Activated effector memory CD4-positive, alpha-beta T cell treated with anti-CD3 and anti-CD28 coated beads, Interleukin-2, amount 50 U/mL, for 16 hours (primary cell): ENCODE results near the gene FOXP3.
A peak's percentile ranks its signal among the peaks of the same experiment; 100 is the strongest.

ENCODE experiments used
- DNase-seq: peaks from one replicate; pipeline ENCODE4 v3.0.0-alpha.2; 2020

The FOXP3 gene

DNA sequence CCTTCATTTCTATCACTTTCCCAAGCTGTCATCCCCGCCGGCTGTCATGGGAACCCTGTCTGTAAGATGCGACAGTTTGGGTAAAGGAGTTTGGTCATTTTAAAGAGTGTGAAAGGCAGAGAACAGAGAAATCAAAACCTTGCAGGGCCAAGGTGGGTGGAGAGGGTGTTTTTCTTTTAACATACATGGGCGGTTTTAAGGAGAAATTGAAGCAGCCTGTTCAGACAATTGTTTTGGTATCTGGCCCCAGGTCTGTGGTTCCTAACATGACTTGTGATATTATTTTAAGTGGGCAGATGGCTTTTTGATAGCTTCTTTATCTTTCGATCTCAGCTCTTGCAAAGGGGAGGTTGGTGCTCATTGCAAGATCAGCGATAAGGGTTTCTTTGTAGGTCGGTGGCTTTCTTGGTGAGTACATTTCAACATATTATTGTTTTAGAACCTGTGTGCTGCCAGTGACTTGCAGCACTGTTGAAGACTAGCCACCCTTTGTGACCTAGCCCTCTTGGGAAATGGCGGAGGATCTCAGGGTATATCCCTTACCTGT lies 8.7 kb upstream of the FOXP3 start:
- peak; percentile 77 for DNase-seq

- peak; percentile 73 for DNase-seq
These were observed 7.9 kb upstream of the FOXP3 start for GRCh38 chrX:49272421-49272820.

DNA sequence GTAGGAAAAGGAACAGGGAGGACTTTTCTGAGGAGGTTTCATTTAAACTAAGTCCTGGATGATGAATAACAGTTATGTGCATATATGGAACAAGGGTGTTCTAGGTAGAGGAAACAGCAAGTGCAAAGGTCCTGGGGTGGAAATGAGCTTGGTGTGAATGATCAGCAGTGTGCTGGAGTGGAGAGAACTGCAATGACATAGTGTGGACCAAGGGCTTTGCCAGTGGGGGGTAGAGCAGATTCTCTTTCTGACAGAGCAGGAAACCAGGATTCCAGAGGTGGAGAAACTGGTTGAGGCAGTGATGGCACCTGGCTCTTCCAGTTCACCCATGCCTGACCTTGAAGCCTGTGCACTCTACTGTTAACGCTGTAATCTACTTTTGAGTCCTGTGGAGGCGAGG lies 6.8 kb upstream of the FOXP3 start:
- DNase-seq: peak; percentile 24

DNA sequence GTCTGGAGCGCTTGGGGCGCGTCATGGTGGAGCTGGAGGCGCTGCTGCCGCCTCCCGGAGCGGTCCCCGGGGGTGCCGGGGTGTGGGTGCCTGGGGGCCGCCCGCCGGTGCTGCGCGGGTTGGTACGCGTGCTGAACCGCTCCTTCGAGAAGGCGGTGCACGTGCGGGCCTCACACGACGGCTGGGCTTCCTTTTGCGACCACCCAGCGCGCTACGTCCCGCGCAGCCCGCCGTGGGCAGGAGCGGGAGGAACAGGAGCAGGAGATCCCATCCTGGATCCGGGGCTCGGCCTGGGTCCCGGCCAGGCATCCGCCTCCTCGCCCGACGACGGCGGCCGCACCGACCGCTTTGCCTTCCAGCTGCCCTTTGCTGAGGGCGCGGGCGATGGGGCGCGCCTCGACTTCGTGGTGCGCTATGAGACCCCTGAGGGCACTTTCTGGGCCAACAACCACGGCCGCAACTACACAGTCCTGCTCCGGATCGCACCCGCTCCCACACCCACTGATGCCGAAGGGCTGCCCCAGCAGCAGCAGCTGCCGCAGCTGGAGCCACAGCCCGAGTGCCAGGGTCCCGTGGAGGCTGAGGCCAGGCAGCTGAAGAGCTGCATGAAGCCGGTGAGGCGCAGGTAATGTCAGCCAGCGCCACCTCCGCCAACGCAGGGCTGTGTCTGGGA lies 5.9 kb upstream of the FOXP3 start:
- peak; percentile 62 for DNase-seq

DNA sequence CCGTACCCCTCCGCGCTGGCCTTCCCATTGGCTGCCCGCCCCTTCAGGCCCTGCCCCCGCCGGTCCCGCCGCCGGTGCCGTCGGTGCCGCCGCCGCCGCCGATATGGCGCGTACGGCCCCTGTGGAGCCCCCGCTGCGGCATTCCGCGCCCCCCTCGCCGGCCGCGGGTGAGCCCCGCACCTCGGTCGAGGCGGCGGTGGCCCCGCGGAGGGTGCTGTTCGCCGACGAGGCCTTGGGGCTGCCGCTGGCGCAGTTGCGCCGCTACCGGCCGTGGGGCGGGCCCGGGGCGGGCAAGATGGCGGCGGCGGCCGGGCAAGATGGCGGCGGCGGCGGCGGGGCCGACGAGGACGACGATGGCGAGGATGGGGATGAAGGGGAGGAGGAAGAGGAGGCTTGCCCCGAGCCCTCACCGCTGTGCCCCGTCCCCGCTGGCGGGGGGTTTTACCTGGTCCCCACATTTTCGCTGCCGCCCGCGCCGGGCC lies 5.3 kb upstream of the FOXP3 start, which contains the start of gene PPP1R3F:
PPP1R3F (plus strand) TSS at position 27 of the 482 bp plus-strand sequence; CDS start at position 104, 77 bp downstream.
- DNase-seq: no peak

GRCh38 chrX:49269010-49269766 lies 4.7 kb upstream of the FOXP3 start:
- DNase-seq: peak; percentile 98

GRCh38 chrX:49268702-49269009 lies 4.1 kb upstream of the FOXP3 start:
- DNase-seq: no peak

- no peak for DNase-seq
These were observed 2.3 kb upstream of the FOXP3 start for GRCh38 chrX:49266523-49267445.

DNA sequence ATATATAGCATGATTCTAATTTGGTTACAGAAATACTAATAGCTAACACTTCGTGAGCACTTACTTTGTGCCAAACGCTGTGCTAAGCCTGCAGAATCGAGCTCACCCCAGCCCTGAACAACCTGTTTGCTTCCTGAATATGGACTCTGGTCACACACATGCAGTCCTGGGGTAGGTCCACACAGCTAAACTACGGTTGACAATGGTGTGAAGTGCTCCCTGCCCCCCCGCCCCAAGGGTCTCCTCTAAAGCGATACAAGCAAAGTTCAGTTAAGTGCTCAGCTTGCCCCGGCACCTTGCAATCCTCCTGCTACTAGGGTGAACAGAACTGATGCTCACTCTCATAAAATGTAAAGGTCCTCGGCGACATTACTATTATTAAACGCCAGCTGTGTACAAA lies 879 bp downstream of the FOXP3 start:
- no peak for DNase-seq

DNA sequence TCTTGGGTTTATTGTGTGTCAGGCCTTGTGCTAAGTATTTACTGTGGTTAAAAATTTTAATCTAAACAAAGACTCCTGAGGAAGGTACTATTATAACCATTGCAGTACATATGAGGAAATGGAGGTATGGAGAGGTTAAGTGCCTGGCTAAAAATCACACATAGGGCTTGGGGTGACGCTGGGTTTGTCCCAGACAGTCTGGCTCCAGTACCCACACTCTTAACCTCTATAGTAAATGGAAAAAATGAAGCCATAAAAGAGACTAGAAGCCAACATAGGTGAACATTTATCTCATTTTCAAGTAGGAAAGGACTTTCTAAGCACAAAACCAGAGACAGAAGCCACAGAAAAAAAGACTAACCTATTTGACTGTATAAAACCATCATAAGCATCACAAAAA lies 1.9 kb downstream of the FOXP3 start:
- no peak for DNase-seq

DNA sequence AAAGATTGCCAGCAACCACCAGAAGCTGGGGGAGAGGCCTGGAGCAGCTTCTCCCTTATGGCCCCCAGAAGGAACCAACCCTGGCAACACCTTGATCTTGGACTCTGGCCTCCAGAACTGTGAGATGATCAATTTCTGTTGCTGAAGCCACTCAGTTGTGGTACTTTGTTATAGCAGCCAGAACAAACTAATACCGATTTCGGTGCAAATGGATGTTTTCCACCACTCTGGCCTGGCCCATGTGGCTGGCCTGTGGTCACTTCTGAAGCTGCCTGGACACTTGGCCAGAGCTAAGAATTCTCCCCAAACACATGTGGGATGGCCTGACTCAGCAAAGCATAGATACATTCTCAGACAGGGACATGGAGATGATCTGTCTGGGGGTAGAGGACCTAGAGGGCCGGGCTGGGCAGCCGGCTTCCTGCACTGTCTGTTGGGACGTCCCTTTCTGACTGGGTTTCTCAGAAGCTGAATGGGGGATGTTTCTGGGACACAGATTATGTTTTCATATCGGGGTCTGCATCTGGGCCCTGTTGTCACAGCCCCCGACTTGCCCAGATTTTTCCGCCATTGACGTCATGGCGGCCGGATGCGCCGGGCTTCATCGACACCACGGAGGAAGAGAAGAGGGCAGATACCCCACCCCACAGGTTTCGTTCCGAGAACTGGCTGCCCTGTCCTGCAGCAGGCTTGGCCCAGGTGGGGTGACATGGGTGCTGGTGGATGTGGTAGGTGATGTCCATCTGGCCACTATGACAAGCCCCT lies 4.1 kb downstream of the FOXP3 start:
- DNase-seq: peak; percentile 75

DNA sequence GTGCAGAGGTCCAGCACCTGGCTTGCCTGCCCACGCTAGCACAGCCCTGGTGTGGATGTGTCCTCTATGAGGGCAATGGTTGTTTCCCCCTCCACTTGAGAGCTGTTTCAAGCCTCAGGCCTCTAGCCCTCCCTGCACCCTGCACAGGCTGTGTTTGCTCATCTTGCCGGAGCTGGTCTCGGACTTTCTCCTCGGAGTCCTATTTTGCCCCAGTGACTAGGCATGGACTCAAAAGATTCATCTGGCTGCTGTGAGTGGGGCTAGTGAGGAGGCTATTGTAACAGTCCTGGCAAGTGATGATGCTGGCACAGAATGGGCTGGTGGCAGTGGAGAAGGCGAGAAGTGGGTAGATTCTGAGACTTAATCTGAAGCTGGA lies 5.8 kb downstream of the FOXP3 start:
- no peak for DNase-seq

DNA sequence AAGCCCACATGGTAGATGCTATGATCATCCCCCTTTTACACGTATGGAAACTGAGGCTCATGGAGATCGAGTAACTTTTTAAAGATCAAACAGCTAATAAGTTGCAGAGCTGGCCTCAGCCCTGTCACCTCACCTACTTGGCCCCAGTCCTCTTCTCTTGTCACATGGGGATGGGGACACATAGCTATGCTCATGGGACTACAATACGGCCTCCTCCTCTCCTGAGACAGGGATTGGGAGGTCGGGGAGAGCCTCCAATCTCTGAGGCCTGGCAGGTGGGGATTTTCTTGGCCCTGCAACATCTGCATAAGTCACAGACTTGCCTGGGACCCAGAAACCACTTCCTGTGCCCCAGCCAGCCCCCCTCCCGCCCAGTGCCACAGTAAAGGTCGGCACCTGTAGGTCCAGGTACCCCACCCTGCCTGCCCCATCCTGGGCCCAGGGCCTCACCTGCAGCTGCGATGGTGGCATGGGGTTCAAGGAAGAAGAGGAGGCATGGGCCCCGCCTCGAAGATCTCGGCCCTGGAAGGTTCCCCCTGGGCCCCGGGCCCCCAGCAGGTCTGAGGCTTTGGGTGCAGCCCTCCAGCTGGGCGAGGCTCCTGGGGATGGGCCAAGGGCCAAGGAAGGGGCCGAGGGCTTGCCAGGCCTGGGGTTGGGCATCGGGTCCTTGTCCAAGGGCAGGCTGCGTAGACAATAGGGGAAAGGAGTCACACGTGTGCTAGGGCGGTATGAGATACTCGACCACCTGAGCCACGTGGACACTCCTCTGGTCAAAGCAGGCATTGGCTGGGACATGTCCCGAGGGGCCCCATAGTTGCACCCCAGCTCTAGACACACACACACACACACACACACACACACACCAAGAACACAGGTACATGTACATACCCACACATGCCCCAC lies 6.4 kb downstream of the FOXP3 start:
- peak; percentile 71 for DNase-seq

- DNase-seq: no peak
These were observed 7.3 kb downstream of the FOXP3 start for GRCh38 chrX:49257074-49257790.

GRCh38 chrX:49256268-49256995 lies 8.1 kb downstream of the FOXP3 start:
- no peak for DNase-seq

DNA sequence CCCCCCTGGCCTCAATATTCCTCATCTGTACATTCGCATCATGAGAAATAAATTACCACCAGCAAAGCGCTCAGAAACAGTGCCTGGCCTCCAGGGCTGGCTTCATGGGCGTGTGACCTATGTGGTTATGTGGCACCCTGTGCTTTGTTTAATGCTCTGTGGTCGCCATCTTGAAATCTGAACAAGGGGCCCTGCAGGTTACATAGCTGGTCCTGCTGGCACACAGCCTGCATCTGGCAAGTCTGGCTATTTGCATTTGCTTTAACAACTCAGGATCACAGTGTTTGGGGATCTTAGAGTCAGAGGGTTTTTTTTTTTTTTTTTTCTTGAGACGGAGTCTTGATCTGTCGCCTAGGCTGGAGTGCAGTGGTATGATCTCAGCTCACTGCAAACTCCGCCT lies 9.9 kb downstream of the FOXP3 start:
- DNase-seq: no peak

GRCh38 chrX:49251325-49251724 lies 13.2 kb downstream of the FOXP3 start:
- no peak for DNase-seq

DNA sequence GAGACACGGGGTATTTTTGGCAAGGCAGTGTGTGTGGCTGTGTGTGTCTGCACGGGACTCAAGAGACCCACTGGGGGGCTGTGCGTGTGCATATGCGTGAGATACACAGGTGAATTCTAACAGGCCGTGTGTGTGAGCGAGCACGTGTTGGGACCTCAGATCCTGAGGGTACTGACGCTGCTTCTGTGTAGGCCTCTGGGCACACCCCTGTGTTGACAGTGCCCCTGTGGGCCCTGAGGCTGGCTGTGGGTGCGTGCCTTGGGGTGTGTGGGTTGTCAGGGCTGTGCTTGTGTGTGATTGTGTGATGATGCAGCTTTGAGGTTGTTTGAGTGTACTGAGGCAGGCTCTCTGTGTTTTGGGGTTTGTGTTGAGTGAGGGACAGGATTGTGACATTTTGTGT lies 13.9 kb downstream of the FOXP3 start:
- no peak for DNase-seq

DNA sequence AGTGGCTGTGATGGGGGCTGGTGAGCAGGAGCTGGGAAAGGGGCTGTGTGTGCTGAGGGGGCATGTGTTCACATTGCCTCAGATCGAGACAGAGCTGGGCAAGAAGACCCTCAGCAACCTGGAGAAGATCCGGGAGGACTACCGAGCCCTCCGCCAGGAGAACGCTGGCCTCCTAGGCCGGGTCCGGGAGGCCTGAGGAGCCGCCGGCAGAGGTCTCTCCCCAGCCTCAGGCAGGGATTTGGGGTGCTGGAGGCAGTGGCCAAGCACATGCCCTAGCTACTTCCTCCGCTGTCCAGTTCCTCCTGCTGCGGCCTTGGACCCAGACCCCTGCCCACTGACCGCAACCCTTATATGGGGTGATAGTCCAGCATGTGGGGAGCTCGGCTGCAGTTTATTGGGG lies 14.4 kb downstream of the FOXP3 start:
- no peak for DNase-seq

DNA sequence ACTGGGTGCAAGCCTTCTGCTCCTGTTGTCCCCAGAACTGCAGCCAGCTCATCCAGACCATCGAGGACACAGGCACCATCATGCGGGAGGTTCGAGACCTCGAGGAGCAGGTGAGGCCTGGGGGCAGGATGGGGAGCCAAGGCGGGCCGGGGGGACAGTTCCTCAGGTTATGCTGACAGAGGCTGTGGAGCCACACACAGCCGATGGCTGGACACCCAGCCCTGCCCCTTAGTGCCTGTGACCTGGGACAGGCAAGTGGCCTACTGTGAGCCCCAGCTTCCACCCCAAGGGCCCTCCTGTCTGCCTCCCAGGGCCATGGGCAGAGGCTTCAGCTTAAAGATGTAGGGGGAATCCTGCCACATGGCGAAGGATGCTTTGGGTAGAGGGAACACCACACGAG lies 14.9 kb downstream of the FOXP3 start:
- no peak for DNase-seq
